ENCODE results near the gene UBE3D. TPM values are rescaled to one million over a fixed set of nuclear protein-coding genes. Genes with fewer than 3 reads are reported as not detected.

Gene UBE3D
- total and polyA plus RNA-seq, 2 experiments from 2014 or later: 17.5 to 31.4 TPM

DNA sequence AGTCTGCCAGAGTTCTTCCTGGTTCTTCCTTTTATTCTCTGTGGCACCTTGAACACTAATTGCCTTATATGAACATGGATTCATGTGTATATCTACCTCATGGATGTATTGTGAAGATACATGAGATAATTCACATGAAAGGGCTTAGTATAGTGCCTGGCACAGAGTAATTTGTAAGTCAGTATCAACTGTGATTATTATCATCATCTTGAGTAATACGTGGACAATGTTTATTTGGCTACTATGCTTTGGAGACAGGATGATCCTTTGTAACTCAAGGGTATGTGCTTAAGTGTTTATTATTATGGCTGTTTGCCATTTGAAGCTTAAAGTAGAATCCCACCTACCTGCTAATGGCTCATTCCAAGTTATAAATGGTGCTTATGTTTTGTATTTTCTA is 17.8 kb upstream of the UBE3D start:
- no peak overlapping the region for H3K27ac Mint-ChIP-seq
- H3K9me2 ChIP-seq (ENCODE audit: insufficient read depth): no peaks in the 10 kb centered on the region
- H3K4me3 ChIP-seq: no peak overlapping the region
- no peak overlapping the region for H3K4me3 Mint-ChIP-seq
- H3K36me3 Mint-ChIP-seq (ENCODE audit: low read depth): no peaks in the 10 kb centered on the region
- no peaks in the 10 kb centered on the region for H3K27me3 Mint-ChIP-seq (ENCODE audit: insufficient read depth, low read depth, poor library complexity)
- H3K27ac ChIP-seq (ENCODE audit: low read depth): no peak overlapping the region
- H3K27me3 ChIP-seq (ENCODE audit: insufficient read depth): no peaks in the 10 kb centered on the region
- peaks cover 14% of the 10 kb centered on the region for H3K4me1 ChIP-seq (ENCODE audit: insufficient read depth)
- no peak overlapping the region for H2AFZ ChIP-seq
- H3K4me2 ChIP-seq: no peak overlapping the region
- H3K4me1 Mint-ChIP-seq: peaks cover 35% of the 10 kb centered on the region
- DNase-seq (ENCODE audit: low spot score): no peak
- no peaks in the 10 kb centered on the region for H3F3A ChIP-seq (replicated peaks; ENCODE audit: low read depth)
- no peaks in the 10 kb centered on the region for H4K20me1 ChIP-seq (replicated peaks; ENCODE audit: insufficient read depth)
- H3K9me3 Mint-ChIP-seq: no peaks in the 10 kb centered on the region
- no peak for ATAC-seq
- no peaks in the 10 kb centered on the region for H3K36me3 ChIP-seq (ENCODE audit: insufficient read depth)
- H3K79me2 ChIP-seq (replicated peaks; ENCODE audit: insufficient read depth): peaks cover 24% of the 10 kb centered on the region
- TF ChIP-seq CREB1 (CRISPR knock-in tag; IDR thresholded peaks at IDR 0.05; ENCODE audit: low read depth): no peak

DNA sequence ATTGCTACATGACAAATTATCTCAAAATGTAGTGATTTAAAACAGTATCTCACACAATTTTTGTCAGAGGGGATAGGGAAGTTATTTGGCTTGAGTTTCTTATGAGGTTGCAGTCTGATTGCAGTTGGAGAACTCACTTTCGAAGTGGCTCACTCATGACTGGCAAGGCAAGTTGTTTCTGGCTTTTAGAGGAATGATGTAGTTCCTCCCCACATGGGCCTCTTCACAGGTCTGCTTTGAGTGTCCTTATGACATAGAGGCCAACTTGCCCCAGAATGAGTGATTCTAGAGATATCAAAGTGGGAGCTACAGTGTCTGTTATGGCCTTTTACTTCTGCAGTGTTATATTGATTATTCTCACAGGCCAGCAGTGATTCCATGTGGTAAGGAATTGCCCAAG is 8.0 kb upstream of the UBE3D start:
- Histone ChIP-seq H3K4me1 (ENCODE audit: insufficient read depth) (peaks cover 29% of the 10 kb centered on the region), H3K27me3 (ENCODE audit: insufficient read depth) (no peaks in the 10 kb centered on the region), H2AFZ (no peak overlapping the region), H4K20me1 (replicated peaks; ENCODE audit: insufficient read depth) (no peaks in the 10 kb centered on the region), H3K4me2 (no peak overlapping the region), H3K9me2 (ENCODE audit: insufficient read depth) (no peaks in the 10 kb centered on the region), H3K36me3 (ENCODE audit: insufficient read depth) (no peaks in the 10 kb centered on the region), H3K79me2 (replicated peaks; ENCODE audit: insufficient read depth) (peaks cover 57% of the 10 kb centered on the region), H3K27ac (ENCODE audit: low read depth) (no peak overlapping the region), H3K4me3 (no peak overlapping the region), H3F3A (replicated peaks; ENCODE audit: low read depth) (no peaks in the 10 kb centered on the region)
- ATAC-seq (no peak), DNase-seq (ENCODE audit: low spot score) (no peak)
- TF ChIP-seq ZNF114 (CRISPR knock-in tag; IDR thresholded peaks at IDR 0.05) (no peak), POLR2AphosphoS5 (IDR thresholded peaks at IDR 0.05; ENCODE audit: low read depth) (no peak), ZNF331 (CRISPR knock-in tag; IDR thresholded peaks at IDR 0.05; ENCODE audit: low read depth) (no peak), JUNB (IDR thresholded peaks at IDR 0.05; ENCODE audit: unreplicated experiment) (no peak), NANOG (IDR thresholded peaks at IDR 0.05; ENCODE audit: borderline replicate concordance) (no peak), STAT1 (IDR thresholded peaks at IDR 0.05; ENCODE audit: unreplicated experiment) (no peak)
- TF ChIP-seq, protein P1, sequence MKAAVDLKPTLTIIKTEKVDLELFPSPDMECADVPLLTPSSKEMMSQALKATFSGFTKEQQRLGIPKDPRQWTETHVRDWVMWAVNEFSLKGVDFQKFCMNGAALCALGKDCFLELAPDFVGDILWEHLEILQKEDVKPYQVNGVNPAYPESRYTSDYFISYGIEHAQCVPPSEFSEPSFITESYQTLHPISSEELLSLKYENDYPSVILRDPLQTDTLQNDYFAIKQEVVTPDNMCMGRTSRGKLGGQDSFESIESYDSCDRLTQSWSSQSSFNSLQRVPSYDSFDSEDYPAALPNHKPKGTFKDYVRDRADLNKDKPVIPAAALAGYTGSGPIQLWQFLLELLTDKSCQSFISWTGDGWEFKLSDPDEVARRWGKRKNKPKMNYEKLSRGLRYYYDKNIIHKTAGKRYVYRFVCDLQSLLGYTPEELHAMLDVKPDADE (IDR thresholded peaks at IDR 0.05): no peak
- TF ChIP-seq, protein P2, sequence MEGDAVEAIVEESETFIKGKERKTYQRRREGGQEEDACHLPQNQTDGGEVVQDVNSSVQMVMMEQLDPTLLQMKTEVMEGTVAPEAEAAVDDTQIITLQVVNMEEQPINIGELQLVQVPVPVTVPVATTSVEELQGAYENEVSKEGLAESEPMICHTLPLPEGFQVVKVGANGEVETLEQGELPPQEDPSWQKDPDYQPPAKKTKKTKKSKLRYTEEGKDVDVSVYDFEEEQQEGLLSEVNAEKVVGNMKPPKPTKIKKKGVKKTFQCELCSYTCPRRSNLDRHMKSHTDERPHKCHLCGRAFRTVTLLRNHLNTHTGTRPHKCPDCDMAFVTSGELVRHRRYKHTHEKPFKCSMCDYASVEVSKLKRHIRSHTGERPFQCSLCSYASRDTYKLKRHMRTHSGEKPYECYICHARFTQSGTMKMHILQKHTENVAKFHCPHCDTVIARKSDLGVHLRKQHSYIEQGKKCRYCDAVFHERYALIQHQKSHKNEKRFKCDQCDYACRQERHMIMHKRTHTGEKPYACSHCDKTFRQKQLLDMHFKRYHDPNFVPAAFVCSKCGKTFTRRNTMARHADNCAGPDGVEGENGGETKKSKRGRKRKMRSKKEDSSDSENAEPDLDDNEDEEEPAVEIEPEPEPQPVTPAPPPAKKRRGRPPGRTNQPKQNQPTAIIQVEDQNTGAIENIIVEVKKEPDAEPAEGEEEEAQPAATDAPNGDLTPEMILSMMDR (conservative IDR thresholded peaks at IDR 0.05; ENCODE audit: low read depth in 2 of 2): no peak
- TF ChIP-seq, protein P3, sequence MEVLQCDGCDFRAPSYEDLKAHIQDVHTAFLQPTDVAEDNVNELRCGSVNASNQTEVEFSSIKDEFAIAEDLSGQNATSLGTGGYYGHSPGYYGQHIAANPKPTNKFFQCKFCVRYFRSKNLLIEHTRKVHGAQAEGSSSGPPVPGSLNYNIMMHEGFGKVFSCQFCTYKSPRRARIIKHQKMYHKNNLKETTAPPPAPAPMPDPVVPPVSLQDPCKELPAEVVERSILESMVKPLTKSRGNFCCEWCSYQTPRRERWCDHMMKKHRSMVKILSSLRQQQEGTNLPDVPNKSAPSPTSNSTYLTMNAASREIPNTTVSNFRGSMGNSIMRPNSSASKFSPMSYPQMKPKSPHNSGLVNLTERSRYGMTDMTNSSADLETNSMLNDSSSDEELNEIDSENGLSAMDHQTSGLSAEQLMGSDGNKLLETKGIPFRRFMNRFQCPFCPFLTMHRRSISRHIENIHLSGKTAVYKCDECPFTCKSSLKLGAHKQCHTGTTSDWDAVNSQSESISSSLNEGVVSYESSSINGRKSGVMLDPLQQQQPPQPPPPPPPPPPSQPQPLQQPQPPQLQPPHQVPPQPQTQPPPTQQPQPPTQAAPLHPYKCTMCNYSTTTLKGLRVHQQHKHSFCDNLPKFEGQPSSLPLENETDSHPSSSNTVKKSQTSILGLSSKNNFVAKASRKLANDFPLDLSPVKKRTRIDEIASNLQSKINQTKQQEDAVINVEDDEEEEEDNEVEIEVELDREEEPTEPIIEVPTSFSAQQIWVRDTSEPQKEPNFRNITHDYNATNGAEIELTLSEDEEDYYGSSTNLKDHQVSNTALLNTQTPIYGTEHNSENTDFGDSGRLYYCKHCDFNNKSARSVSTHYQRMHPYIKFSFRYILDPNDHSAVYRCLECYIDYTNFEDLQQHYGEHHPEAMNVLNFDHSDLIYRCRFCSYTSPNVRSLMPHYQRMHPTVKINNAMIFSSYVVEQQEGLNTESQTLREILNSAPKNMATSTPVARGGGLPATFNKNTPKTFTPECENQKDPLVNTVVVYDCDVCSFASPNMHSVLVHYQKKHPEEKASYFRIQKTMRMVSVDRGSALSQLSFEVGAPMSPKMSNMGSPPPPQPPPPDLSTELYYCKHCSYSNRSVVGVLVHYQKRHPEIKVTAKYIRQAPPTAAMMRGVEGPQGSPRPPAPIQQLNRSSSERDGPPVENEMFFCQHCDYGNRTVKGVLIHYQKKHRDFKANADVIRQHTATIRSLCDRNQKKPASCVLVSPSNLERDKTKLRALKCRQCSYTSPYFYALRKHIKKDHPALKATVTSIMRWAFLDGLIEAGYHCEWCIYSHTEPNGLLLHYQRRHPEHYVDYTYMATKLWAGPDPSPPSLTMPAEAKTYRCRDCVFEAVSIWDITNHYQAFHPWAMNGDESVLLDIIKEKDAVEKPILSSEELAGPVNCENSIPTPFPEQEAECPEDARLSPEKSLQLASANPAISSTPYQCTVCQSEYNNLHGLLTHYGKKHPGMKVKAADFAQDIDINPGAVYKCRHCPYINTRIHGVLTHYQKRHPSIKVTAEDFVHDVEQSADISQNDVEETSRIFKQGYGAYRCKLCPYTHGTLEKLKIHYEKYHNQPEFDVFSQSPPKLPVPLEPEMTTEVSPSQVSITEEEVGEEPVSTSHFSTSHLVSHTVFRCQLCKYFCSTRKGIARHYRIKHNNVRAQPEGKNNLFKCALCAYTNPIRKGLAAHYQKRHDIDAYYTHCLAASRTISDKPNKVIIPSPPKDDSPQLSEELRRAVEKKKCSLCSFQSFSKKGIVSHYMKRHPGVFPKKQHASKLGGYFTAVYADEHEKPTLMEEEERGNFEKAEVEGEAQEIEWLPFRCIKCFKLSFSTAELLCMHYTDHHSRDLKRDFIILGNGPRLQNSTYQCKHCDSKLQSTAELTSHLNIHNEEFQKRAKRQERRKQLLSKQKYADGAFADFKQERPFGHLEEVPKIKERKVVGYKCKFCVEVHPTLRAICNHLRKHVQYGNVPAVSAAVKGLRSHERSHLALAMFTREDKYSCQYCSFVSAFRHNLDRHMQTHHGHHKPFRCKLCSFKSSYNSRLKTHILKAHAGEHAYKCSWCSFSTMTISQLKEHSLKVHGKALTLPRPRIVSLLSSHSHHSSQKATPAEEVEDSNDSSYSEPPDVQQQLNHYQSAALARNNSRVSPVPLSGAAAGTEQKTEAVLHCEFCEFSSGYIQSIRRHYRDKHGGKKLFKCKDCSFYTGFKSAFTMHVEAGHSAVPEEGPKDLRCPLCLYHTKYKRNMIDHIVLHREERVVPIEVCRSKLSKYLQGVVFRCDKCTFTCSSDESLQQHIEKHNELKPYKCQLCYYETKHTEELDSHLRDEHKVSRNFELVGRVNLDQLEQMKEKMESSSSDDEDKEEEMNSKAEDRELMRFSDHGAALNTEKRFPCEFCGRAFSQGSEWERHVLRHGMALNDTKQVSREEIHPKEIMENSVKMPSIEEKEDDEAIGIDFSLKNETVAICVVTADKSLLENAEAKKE (CRISPR knock-in tag; IDR thresholded peaks at IDR 0.05): no peak
- H3K9me3 Mint-ChIP-seq: no peaks in the 10 kb centered on the region; the same call in 2 of the 3 replicates
- H3K27me3 Mint-ChIP-seq (ENCODE audit: insufficient read depth, low read depth, poor library complexity): no peaks in the 10 kb centered on the region
- H3K36me3 Mint-ChIP-seq (ENCODE audit: low read depth): peaks cover 19% of the 10 kb centered on the region; the same call in 2 of the 3 replicates
- no peak overlapping the region for H3K27ac Mint-ChIP-seq
- no peak overlapping the region for H3K4me3 Mint-ChIP-seq
- H3K4me1 Mint-ChIP-seq: peaks cover 38% of the 10 kb centered on the region
